Measurements from ENCODE around the gene GORASP1. TPM values are rescaled to one million over a fixed set of nuclear protein-coding genes. Genes with fewer than 3 reads are reported as not detected.
A peak's percentile ranks its signal among the peaks of the same experiment; 100 is the strongest.

GORASP1 gene
- total RNA-seq, 1 donor from 2014 or later, result 86.9 TPM

DNA sequence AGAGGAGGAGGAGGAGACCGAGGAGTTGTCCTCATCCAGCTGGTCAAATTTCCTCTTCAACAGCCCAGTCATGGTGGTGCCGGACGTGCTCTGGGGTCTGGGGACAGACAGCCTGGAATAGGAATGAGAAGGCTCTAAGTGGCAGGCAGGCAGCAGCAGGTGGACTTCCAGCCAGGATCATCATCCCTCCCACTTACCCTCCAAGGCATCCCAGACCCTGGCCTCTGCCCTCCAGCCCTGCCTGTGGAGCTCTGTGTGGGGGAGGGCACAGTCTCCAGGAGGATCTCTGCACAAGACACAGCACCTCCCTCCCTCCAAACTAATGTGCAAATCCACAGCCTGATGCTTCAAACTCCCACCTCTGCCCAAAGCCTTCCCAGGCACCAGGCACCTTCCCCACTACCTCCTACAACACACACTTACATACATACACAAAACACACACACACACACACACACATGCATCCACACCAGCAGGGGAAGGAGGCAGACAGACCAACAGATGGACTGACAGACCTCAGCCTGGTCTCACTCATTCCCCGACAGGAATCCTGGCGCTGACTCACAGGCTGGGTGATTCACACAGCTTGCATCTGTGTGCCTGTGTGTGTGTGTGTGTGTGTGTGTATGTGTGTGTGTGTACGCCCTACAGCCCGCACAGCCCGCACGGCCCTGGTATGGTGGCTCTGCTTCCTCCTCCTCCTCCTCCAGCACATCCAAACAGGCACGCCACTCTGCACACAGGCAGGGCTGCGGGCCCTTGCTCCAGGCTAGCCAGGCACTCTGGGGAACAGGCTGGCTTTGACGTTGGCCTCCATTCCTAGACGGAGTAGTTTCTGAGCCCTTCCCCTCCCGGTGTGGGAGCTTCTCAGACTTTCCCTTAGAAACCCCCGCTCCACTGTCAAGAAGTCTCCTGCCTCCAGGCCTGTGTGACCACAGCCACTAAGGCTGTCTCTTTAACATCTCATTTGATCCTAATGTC is 39.5 kb upstream of the GORASP1 start:
- Histone ChIP-seq H3K27ac (peak overlapping the region; percentile 99), H3K4me1 (peaks cover 81% of the 10 kb centered on the region), H3K36me3 (peaks cover 46% of the 10 kb centered on the region), H3K4me3 (peak overlapping the region; percentile 33), H3K9me3 (no peaks in the 10 kb centered on the region), H3K27me3 (no peaks in the 10 kb centered on the region)
- DNase-seq, result peak; percentile 84
- TF ChIP-seq, protein P1, sequence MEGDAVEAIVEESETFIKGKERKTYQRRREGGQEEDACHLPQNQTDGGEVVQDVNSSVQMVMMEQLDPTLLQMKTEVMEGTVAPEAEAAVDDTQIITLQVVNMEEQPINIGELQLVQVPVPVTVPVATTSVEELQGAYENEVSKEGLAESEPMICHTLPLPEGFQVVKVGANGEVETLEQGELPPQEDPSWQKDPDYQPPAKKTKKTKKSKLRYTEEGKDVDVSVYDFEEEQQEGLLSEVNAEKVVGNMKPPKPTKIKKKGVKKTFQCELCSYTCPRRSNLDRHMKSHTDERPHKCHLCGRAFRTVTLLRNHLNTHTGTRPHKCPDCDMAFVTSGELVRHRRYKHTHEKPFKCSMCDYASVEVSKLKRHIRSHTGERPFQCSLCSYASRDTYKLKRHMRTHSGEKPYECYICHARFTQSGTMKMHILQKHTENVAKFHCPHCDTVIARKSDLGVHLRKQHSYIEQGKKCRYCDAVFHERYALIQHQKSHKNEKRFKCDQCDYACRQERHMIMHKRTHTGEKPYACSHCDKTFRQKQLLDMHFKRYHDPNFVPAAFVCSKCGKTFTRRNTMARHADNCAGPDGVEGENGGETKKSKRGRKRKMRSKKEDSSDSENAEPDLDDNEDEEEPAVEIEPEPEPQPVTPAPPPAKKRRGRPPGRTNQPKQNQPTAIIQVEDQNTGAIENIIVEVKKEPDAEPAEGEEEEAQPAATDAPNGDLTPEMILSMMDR (IDR thresholded peaks at IDR 0.05), result no peak
- intact Hi-C loops (cut with DNase I), result no loop called here
- ATAC-seq, result peak; percentile 63

DNA sequence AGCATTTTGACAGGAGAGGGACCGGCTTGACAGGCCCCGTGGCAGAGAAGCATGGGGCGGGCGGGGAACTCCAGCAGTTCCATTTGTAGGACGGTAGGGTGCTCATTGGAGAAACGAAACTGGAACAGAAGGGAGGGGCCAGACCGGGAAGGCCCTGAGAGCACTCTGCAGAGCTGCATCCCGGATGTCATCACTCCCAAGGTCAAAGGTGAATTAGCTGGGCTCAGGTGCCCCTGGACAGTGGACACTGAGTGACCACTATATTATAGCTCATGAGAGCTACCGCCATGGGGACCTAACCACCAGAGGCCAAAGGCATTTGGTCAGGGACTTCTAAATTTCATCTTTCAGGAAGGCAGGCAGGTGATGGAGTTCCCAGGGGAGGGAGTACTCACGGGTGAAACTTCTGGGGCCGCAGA is 38.7 kb upstream of the GORASP1 start:
- TF ChIP-seq, protein P1 (IDR thresholded peaks at IDR 0.05), result peak; percentile 38
- ATAC-seq (peak; percentile 50), DNase-seq (peak; percentile 78)
- H3K27me3 ChIP-seq, result no peaks in the 10 kb centered on the region
- H3K4me1 ChIP-seq, result peaks cover 81% of the 10 kb centered on the region
- H3K27ac ChIP-seq, result peak overlapping the region; percentile 70
- H3K36me3 ChIP-seq, result peaks cover 49% of the 10 kb centered on the region
- no peaks in the 10 kb centered on the region for H3K9me3 ChIP-seq
- H3K4me3 ChIP-seq, result no peak overlapping the region
- intact Hi-C loops (cut with DNase I), result no loop called here

DNA sequence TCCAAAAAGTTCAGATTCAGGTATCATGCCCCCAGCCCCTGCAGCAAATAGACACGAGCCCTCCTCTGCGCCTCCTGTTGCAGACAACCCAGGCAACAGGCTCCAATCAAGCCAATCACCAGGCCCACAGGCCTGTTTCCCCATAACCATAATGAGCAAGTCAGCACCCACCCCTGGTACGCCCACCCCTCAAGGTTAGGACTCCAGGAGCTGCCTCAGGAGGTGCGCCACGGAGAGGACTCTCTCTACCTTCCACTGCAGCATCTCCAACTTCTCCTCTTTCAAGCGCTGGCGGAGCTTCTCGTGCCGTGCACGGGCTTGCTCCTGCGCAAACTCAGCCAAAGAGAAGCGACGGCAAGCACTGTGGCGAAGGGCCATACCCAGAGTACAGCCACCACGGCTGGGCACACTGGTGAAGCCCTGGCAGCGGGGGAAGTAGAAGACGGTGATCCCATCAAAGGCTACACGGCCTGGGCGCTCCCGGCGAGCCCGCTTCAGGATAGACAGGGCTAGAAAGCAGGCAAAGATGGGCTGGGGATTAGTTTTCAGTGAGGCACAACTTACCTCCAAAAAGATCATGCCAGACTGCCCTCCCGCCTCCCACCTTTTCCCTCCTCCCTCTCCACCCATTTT is 37.4 kb upstream of the GORASP1 start:
- DNase-seq (no peak), ATAC-seq (no peak)
- intact Hi-C loops (cut with DNase I), result no loop called here
- peaks cover 79% of the 10 kb centered on the region for H3K4me1 ChIP-seq
- H3K4me3 ChIP-seq, result no peak overlapping the region
- TF ChIP-seq, protein P1 (IDR thresholded peaks at IDR 0.05), result no peak
- no peak overlapping the region for H3K27ac ChIP-seq
- H3K9me3 ChIP-seq, result no peaks in the 10 kb centered on the region
- peaks cover 60% of the 10 kb centered on the region for H3K36me3 ChIP-seq
- no peaks in the 10 kb centered on the region for H3K27me3 ChIP-seq

DNA sequence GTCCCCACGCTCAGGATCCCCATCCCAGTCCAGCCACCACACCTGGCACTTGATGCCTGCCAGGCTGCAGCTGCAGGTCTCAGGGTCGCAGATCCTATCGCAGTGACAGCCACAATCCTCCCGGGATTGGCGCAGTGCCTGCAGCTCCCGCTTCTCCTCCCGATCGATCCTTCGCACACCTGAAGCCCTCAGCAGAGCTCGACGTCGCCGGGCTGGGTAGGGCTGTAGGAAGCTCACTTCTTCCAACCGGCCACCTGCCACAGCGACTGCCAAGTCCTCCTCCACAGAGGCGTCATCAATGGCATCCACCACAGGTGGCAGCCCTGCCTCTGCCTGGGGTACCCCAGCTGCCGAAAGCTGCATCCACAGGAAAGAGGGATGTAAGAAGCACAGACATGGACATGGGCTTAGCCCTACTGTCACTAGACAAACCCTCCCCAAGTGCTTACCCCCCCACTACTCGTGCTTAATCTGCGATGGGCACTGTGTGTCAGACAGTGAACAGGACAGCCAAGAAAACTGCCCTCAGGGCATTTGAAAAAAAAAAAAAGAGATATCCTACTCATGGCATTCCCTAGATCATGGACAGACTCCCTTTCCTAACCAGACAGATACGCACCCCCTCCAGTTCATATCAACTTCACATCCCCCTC is 36.8 kb upstream of the GORASP1 start:
- intact Hi-C loops (cut with DNase I), result no loop called here

More for the DNA sequence above, 36.8 kb upstream of the GORASP1 start:
- H3K36me3 ChIP-seq, result peaks cover 60% of the 10 kb centered on the region
- no peak overlapping the region for H3K27ac ChIP-seq
- TF ChIP-seq, protein P1 (IDR thresholded peaks at IDR 0.05), result no peak
- DNase-seq (no peak), ATAC-seq (no peak)
- H3K27me3 ChIP-seq, result no peaks in the 10 kb centered on the region
- H3K4me3 ChIP-seq, result no peak overlapping the region
- H3K9me3 ChIP-seq, result no peaks in the 10 kb centered on the region
- H3K4me1 ChIP-seq, result peaks cover 73% of the 10 kb centered on the region
